Transverse colon (tissue), 3 donors: ENCODE measurements around the gene ABRACL.

Experiments
- CTCF ChIP-seq, 5 experiments: fragments of 200-600 bp in 3 of 5; fragments of 450-650 bp in 2 of 5; sonication (generic) in 3 of 5; IDR thresholded peaks; 1 replicate in 2 of 5; 2 replicates in 3 of 5; pipeline ENCODE4 v1.5.1; 2016 to 2017; ENCODE audit warnings: antibody characterized with exemption in 5 of 5, inconsistent platforms in 3 of 5, mild to moderate bottlenecking in 2 of 5, moderate library complexity in 1 of 5
- POLR2A ChIP-seq: fragments of 450-650 bp; IDR thresholded peaks from one replicate; pipeline ENCODE4 v1.6.1; 2016; ENCODE audit warnings: antibody characterized with exemption, mild to moderate bottlenecking, moderate library complexity

- TF ChIP-seq POLR2A: no peak
- TF ChIP-seq CTCF (IDR thresholded peaks at IDR 0.05): no peak
Observed at GRCh38 chr6:138987080-138987642, 41.4 kb upstream of the ABRACL start.
